HEK293 (cell line): Measurements from ENCODE around the gene ENC1.

Experiments
- GLI4 ChIP-seq: fragments of 450-650 bp; formaldehyde crosslinking; IDR thresholded peaks from 2 replicates; pipeline ENCODE4 v1.5.1; 2016; ENCODE audit warnings: missing biosample characterization, missing genetic modification characterization
- PRDM1 ChIP-seq: fragments of 450-650 bp; formaldehyde crosslinking; IDR thresholded peaks from 2 replicates; pipeline ENCODE4; 2016; ENCODE audit warnings: missing biosample characterization, missing genetic modification characterization
- ZBTB8A ChIP-seq: fragments of 450-650 bp; formaldehyde crosslinking; IDR thresholded peaks from 2 replicates; pipeline ENCODE4 v1.5.1; 2016; ENCODE audit warnings: missing biosample characterization, missing genetic modification characterization
- ZNF266 ChIP-seq: fragments of 450-650 bp; formaldehyde crosslinking; IDR thresholded peaks from 2 replicates; pipeline ENCODE4 v1.5.1; 2016; ENCODE audit warnings: missing biosample characterization, missing genetic modification characterization, low read depth
- ZNF792 ChIP-seq: fragments of 450-650 bp; formaldehyde crosslinking; IDR thresholded peaks from 2 replicates; pipeline ENCODE4 v1.5.1; 2016; ENCODE audit warnings: missing biosample characterization, missing genetic modification characterization
- TF ChIP-seq, protein P1 (sequence below): fragments of 450-650 bp; formaldehyde crosslinking; IDR thresholded peaks from 2 replicates; pipeline ENCODE4 v1.5.1; 2016; ENCODE audit warnings: missing biosample characterization, missing genetic modification characterization
- TF ChIP-seq, protein P2 (sequence below): fragments of 450-650 bp; formaldehyde crosslinking; optimal IDR thresholded peaks from 2 replicates; pipeline ENCODE3; 2016; ENCODE audit warnings: missing biosample characterization, mild to moderate bottlenecking, missing genetic modification characterization
- TF ChIP-seq, protein P3 (sequence below): fragments of 450-650 bp; formaldehyde crosslinking; IDR thresholded peaks from 2 replicates; pipeline ENCODE4 v1.5.1; 2016; ENCODE audit warnings: missing biosample characterization, missing genetic modification characterization
- TF ChIP-seq, protein P4 (sequence below): sonication (generic); formaldehyde crosslinking; IDR thresholded peaks from 2 replicates; pipeline ENCODE4 v1.8.1; 2022; ENCODE audit warnings: mild to moderate bottlenecking, moderate library complexity, missing genetic modification reagents

DNA sequence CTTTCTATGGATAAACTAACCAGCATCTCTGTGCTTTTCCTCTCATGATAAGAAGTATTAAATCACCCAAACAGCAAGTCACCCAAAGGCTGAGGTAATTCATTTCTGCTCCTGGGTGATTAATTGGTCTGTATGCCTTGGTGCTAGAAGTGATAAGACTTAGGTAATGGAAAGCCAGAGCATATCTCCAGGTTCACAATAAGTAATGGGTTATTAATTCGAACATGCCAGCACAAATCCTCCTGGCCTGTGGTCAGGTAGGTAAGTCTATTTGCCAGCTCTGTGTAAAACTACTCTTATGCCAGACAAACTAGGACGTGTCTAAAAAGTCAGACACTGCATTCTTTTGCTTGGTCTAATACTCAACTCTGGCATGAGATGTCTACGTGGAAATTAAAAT, 11.2 kb upstream of the ENC1 start:
- TF ChIP-seq GLI4 (no peak), ZNF266 (tag by site-specific recombination) (no peak), ZBTB8A (tag by site-specific recombination) (no peak), PRDM1 (tag by site-specific recombination) (no peak), ZNF792 (tag by site-specific recombination) (no peak)
- TF ChIP-seq, protein P1, sequence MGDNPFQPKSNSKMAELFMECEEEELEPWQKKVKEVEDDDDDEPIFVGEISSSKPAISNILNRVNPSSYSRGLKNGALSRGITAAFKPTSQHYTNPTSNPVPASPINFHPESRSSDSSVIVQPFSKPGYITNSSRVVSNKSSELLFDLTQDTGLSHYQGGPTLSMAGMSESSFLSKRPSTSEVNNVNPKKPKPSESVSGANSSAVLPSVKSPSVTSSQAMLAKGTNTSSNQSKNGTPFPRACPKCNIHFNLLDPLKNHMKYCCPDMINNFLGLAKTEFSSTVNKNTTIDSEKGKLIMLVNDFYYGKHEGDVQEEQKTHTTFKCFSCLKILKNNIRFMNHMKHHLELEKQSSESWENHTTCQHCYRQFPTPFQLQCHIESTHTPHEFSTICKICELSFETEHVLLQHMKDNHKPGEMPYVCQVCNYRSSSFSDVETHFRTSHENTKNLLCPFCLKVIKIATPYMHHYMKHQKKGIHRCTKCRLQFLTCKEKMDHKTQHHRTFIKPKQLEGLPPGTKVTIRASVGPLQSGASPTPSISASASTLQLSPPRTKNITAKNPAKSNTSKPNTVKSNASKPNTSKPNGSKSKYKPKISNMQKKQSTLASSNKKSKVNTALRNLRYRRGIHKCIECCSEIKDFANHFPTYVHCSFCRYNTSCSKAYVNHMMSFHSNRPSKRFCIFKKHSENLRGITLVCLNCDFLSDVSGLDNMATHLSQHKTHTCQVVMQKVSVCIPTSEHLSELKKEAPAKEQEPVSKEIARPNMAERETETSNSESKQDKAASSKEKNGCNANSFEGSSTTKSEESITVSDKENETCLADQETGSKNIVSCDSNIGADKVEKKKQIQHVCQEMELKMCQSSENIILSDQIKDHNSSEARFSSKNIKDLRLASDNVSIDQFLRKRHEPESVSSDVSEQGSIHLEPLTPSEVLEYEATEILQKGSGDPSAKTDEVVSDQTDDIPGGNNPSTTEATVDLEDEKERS (tag by site-specific recombination), result no peak
- TF ChIP-seq, protein P2, sequence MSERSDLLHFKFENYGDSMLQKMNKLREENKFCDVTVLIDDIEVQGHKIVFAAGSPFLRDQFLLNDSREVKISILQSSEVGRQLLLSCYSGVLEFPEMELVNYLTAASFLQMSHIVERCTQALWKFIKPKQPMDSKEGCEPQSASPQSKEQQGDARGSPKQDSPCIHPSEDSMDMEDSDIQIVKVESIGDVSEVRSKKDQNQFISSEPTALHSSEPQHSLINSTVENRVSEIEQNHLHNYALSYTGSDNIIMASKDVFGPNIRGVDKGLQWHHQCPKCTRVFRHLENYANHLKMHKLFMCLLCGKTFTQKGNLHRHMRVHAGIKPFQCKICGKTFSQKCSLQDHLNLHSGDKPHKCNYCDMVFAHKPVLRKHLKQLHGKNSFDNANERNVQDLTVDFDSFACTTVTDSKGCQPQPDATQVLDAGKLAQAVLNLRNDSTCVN (tag by site-specific recombination), result no peak
- TF ChIP-seq, protein P3, sequence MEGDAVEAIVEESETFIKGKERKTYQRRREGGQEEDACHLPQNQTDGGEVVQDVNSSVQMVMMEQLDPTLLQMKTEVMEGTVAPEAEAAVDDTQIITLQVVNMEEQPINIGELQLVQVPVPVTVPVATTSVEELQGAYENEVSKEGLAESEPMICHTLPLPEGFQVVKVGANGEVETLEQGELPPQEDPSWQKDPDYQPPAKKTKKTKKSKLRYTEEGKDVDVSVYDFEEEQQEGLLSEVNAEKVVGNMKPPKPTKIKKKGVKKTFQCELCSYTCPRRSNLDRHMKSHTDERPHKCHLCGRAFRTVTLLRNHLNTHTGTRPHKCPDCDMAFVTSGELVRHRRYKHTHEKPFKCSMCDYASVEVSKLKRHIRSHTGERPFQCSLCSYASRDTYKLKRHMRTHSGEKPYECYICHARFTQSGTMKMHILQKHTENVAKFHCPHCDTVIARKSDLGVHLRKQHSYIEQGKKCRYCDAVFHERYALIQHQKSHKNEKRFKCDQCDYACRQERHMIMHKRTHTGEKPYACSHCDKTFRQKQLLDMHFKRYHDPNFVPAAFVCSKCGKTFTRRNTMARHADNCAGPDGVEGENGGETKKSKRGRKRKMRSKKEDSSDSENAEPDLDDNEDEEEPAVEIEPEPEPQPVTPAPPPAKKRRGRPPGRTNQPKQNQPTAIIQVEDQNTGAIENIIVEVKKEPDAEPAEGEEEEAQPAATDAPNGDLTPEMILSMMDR (tag by site-specific recombination), result no peak
- TF ChIP-seq, protein P4, sequence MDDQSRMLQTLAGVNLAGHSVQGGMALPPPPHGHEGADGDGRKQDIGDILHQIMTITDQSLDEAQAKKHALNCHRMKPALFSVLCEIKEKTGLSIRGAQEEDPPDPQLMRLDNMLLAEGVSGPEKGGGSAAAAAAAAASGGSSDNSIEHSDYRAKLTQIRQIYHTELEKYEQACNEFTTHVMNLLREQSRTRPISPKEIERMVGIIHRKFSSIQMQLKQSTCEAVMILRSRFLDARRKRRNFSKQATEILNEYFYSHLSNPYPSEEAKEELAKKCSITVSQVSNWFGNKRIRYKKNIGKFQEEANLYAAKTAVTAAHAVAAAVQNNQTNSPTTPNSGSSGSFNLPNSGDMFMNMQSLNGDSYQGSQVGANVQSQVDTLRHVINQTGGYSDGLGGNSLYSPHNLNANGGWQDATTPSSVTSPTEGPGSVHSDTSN (CRISPR knock-in tag), result no peak
